Prostate gland (tissue), 2 donors: Measurements from ENCODE around the gene ANAPC4. TPM values are rescaled to one million over a fixed set of nuclear protein-coding genes. Genes with fewer than 3 reads are reported as not detected.
A peak's percentile ranks its signal among the peaks of the same experiment; 100 is the strongest.

Experiments used
- DNase-seq: peaks from one replicate; pipeline ENCODE4 v3.0.0-alpha.2; 2019; ENCODE audit warnings: low spot score
- H3K27ac ChIP-seq, 2 donors: fragments of 200-600 bp; sonication (generic); 2 replicates each; pipeline ENCODE4 v1.5.1; 2017 to 2019
- H3K27me3 ChIP-seq: fragments of 200-600 bp; sonication (generic); replicated peaks from 2 replicates; pipeline ENCODE4 v1.5.1; 2019; ENCODE audit not compliant: insufficient read depth
- H3K36me3 ChIP-seq, 2 donors: fragments of 200-600 bp; sonication (generic); 1 replicate in 1 of 2; 2 replicates in 1 of 2; pipeline versions ENCODE4 v1.5.1 to v1.8.1; 2017 to 2019
- H3K4me1 ChIP-seq: fragments of 200-600 bp; sonication (generic); replicated peaks from 2 replicates; pipeline ENCODE4 v1.5.1; 2019
- H3K4me3 ChIP-seq, 2 donors: fragments of 200-600 bp; sonication (generic); 2 replicates each; pipeline ENCODE4 v1.5.1; 2017 to 2019
- H3K9me3 ChIP-seq: fragments of 200-600 bp; sonication (generic); 2 replicates; pipeline ENCODE4 v1.5.1; 2017
- POLR2A ChIP-seq: fragments of 450-650 bp; IDR thresholded peaks from one replicate; pipeline ENCODE4 v1.6.1; 2016; ENCODE audit warnings: antibody characterized with exemption, mild to moderate bottlenecking
- POLR2AphosphoS5 ChIP-seq: sonication (generic); formaldehyde crosslinking; IDR thresholded peaks from one replicate; pipeline ENCODE4 v1.6.1; 2017; ENCODE audit warnings: antibody characterized with exemption
- WGBS: methylation state at CpG from one replicate; pipeline ENCODE4 v1.1.5; 2018; 5-methylcytosine and 5-hydroxymethylcytosine counted together
- intact Hi-C: fragments of 100-400 bp; cut with DNase I; formaldehyde crosslinking; loops from one replicate; pipeline ENCODE4 v1.14.2; 2022
- total RNA-seq, 2 donors: library from RNA; depleted of rRNA; stranded (reverse); fragments of >200 nt; gene quantifications; one replicate each; pipeline ENCODE4 v1.1.0, GENCODE V29; 2016
- TF ChIP-seq, protein P1 (sequence below), 4 experiments: fragments of 200-600 bp in 2 of 4; fragments of 450-650 bp in 2 of 4; sonication (generic) in 2 of 4; IDR thresholded peaks; 1 replicate in 3 of 4; 2 replicates in 1 of 4; pipeline ENCODE4 v1.5.1; 2016 to 2019; ENCODE audit warnings: antibody characterized with exemption in 4 of 4, mild to moderate bottlenecking in 2 of 4, moderate library complexity in 2 of 4

ANAPC4 gene
- total RNA-seq, 2 donors from 2014 or later = 20.2 to 20.7 TPM

- intact Hi-C loops = no loop called here
- H3K4me3 ChIP-seq = no peak overlapping the region
- no peaks in the 10 kb centered on the region for H3K27me3 ChIP-seq
- no peaks in the 10 kb centered on the region for H3K9me3 ChIP-seq
- no peaks in the 10 kb centered on the region for H3K4me1 ChIP-seq
- WGBS = 97% methylated on average over 1 of the region's 1 CpG
- H3K27ac ChIP-seq = no peak overlapping the region
- DNase-seq = no peak
- TF ChIP-seq POLR2A (no peak), POLR2AphosphoS5 (no peak)
- TF ChIP-seq, protein P1, sequence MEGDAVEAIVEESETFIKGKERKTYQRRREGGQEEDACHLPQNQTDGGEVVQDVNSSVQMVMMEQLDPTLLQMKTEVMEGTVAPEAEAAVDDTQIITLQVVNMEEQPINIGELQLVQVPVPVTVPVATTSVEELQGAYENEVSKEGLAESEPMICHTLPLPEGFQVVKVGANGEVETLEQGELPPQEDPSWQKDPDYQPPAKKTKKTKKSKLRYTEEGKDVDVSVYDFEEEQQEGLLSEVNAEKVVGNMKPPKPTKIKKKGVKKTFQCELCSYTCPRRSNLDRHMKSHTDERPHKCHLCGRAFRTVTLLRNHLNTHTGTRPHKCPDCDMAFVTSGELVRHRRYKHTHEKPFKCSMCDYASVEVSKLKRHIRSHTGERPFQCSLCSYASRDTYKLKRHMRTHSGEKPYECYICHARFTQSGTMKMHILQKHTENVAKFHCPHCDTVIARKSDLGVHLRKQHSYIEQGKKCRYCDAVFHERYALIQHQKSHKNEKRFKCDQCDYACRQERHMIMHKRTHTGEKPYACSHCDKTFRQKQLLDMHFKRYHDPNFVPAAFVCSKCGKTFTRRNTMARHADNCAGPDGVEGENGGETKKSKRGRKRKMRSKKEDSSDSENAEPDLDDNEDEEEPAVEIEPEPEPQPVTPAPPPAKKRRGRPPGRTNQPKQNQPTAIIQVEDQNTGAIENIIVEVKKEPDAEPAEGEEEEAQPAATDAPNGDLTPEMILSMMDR (IDR thresholded peaks at IDR 0.05) = no peak
- H3K36me3 ChIP-seq = no peaks in the 10 kb centered on the region
These were observed 43.9 kb downstream of the ANAPC4 start for GRCh38 chr4:25420931-25421330.

- no peak overlapping the region for H3K4me3 ChIP-seq
- no peaks in the 10 kb centered on the region for H3K36me3 ChIP-seq
- intact Hi-C loops = no loop called here
- no peaks in the 10 kb centered on the region for H3K9me3 ChIP-seq
- WGBS = 54% methylated on average over 5 of the region's 5 CpGs
- TF ChIP-seq, protein P1 (IDR thresholded peaks at IDR 0.05) = no peak
- TF ChIP-seq POLR2AphosphoS5 = no peak
- TF ChIP-seq POLR2A = no peak
- H3K27ac ChIP-seq = no peak overlapping the region
- no peaks in the 10 kb centered on the region for H3K27me3 ChIP-seq
- no peaks in the 10 kb centered on the region for H3K4me1 ChIP-seq
- no peak for DNase-seq
These were observed 44.9 kb downstream of the ANAPC4 start for GRCh38 chr4:25421816-25422525.

GRCh38 chr4:25423548-25423947, 46.5 kb downstream of the ANAPC4 start:
- no peaks in the 10 kb centered on the region for H3K9me3 ChIP-seq
- H3K27ac ChIP-seq = no peak overlapping the region
- no peak for DNase-seq
- H3K4me1 ChIP-seq = no peaks in the 10 kb centered on the region
- H3K36me3 ChIP-seq = no peaks in the 10 kb centered on the region
- no peak for TF ChIP-seq POLR2AphosphoS5
- TF ChIP-seq POLR2A = no peak
- TF ChIP-seq, protein P1 (IDR thresholded peaks at IDR 0.05) = no peak
- WGBS = 96% methylated on average over 1 of the region's 1 CpG
- intact Hi-C loops = no loop called here
- H3K27me3 ChIP-seq = no peaks in the 10 kb centered on the region
- no peak overlapping the region for H3K4me3 ChIP-seq

DNA sequence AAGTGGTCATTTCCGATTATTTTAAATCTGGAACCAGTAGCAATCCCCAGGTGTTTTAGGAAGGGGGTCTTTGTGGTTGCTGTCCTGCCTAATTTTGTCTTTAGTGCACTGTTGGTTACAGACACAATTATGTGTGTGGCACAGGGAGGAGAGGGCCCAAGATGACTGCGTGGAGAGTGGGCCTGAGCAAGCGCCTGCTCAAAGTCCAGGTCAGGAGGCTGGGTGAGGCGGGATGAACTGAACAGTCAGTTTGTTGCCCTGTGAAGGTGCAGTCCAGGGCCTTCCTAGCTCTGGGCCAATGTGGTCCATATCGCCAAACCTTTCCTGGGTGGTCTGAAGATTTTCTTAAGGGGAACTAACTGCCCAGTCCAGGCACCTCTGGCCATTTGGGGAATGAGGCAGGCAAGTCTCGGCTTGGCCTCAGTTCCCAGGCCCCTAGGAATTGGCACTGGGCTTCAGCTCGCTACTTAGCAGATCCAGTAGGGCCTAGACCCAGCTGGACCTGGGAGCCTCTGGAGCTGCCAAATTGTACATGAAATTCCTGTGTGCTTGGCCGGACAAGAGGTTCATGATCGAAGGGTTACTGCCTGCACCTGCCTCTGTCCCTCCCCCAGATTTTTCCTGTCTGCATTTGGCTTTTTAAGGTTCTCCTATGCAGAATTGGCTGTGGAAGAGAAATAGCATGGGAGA, 47.6 kb downstream of the ANAPC4 start:
- H3K27me3 ChIP-seq = no peaks in the 10 kb centered on the region
- 61% methylated on average over 9 of the region's 9 CpGs for WGBS
- H3K36me3 ChIP-seq = no peaks in the 10 kb centered on the region
- no peak overlapping the region for H3K27ac ChIP-seq
- H3K4me1 ChIP-seq = no peaks in the 10 kb centered on the region
- H3K9me3 ChIP-seq = no peaks in the 10 kb centered on the region
- H3K4me3 ChIP-seq = no peak overlapping the region
- TF ChIP-seq, protein P1 (IDR thresholded peaks at IDR 0.05) = no peak
- TF ChIP-seq POLR2A (no peak), POLR2AphosphoS5 (no peak)
- DNase-seq = peak; percentile 8
- intact Hi-C loops = no loop called here

GRCh38 chr4:25425361-25425760, 48.3 kb downstream of the ANAPC4 start:
- intact Hi-C loops = no loop called here
- TF ChIP-seq POLR2A = no peak
- TF ChIP-seq, protein P1 (IDR thresholded peaks at IDR 0.05) = no peak
- no peak for TF ChIP-seq POLR2AphosphoS5
- 52% methylated on average over 4 of the region's 4 CpGs for WGBS
- Histone ChIP-seq H3K4me3 (no peak overlapping the region), H3K36me3 (no peaks in the 10 kb centered on the region), H3K9me3 (no peaks in the 10 kb centered on the region), H3K4me1 (no peaks in the 10 kb centered on the region), H3K27me3 (no peaks in the 10 kb centered on the region), H3K27ac (no peak overlapping the region)
- no peak for DNase-seq
